K562 (cell line): Measurements from ENCODE around the gene BNIP5. TPM values are rescaled to one million over a fixed set of nuclear protein-coding genes. Genes with fewer than 3 reads are reported as not detected.
A peak's percentile ranks its signal among the peaks of the same experiment; 100 is the strongest.

Experiments
- ATAC-seq: fragments of 200-7000 bp; cut with Tn5 transposase; 3 replicates; pipeline ENCODE4 v1.9.1; 2020; ENCODE audit warnings: moderate library complexity
- BruUV-seq: library from RNA; stranded (reverse); fragments of 400-500 nt; replicated peaks from 2 replicates; lab custom pipeline; 2021; lab: Mats Ljungman, UMichigan
- CTCF ChIA-PET: fragments of 300-600 bp; formaldehyde crosslinking; extraction: SDS; loops from one replicate; lab custom pipeline; 2021; ENCODE audit warnings: low intra/inter-chr PET ratio; lab: Yijun Ruan, JAX
- POLR2A ChIA-PET: fragments of 300-600, 350-650 bp; sonication (Branson Sonifier 250); formaldehyde crosslinking; extraction: SDS; loops from one replicate; lab custom pipeline; 2021; ENCODE audit warnings: antibody characterized with exemption, inconsistent platforms; lab: Yijun Ruan, JAX
- DNase-seq, 4 experiments: peaks; one replicate each; pipeline versions ENCODE4 v3.0.0 to v3.0.0-alpha.2; 2011 to 2018; ENCODE audit warnings: low spot score in 3 of 4, mixed read lengths in 3 of 4; ENCODE audit errors: extremely low read depth in 1 of 4
- FAIRE-seq: peaks from 2 replicates; lab custom pipeline; 2011; peaks lifted over from hg19 to GRCh38; lab: Jason Lieb, UNC
- H2AFZ ChIP-seq: 2 replicates; pipeline ENCODE4 v1.6.0; 2011; ENCODE audit warnings: low read depth, low read length, control low read depth, inconsistent platforms
- H3K27ac ChIP-seq: fragments of 200-600 bp; 3 replicates; pipeline ENCODE4 v1.8.0; 2011; ENCODE audit warnings: low read depth, mild to moderate bottlenecking, control low read depth, inconsistent platforms, low read length, moderate library complexity, mixed read lengths; ENCODE audit errors: extremely low read depth
- H3K27me3 ChIP-seq, 2 experiments: fragments of 300-600 bp in 1 of 2; 2 replicates in 1 of 2; 3 replicates in 1 of 2; pipeline versions ENCODE4 v1.6.0 to v1.8.0; 2011; ENCODE audit warnings: inconsistent platforms in 2 of 2, low read length in 2 of 2, mild to moderate bottlenecking in 1 of 2, mixed read lengths in 1 of 2, moderate library complexity in 1 of 2; ENCODE audit not compliant: control insufficient read depth in 2 of 2, insufficient read depth in 2 of 2
- H3K36me3 ChIP-seq: fragments of 300-600 bp; 3 replicates; pipeline ENCODE4 v1.8.0; 2011; ENCODE audit warnings: mild to moderate bottlenecking, low read length, inconsistent platforms; ENCODE audit not compliant: control insufficient read depth, insufficient read depth
- H3K4me1 ChIP-seq, 2 experiments: fragments of 200-600 bp in 1 of 2; replicated peaks in 1 of 2; 2 replicates in 1 of 2; 3 replicates in 1 of 2; pipeline versions ENCODE4 v1.5.1 to v1.8.0; 2011; ENCODE audit warnings: inconsistent platforms in 2 of 2, low read length in 2 of 2, mild to moderate bottlenecking in 1 of 2, mixed read lengths in 1 of 2, moderate library complexity in 1 of 2; ENCODE audit not compliant: control insufficient read depth in 2 of 2, insufficient read depth in 2 of 2
- H3K4me2 ChIP-seq: 2 replicates; pipeline ENCODE4 v1.6.1; 2011; ENCODE audit warnings: low read length, control low read depth, inconsistent platforms, mixed read lengths; ENCODE audit not compliant: insufficient read depth
- H3K4me3 ChIP-seq: fragments of 200-600 bp; sonication (generic), shearing (Covaris generic); 2 replicates; pipeline ENCODE4 v1.5.1; 2016; ENCODE audit warnings: control low read depth, inconsistent platforms
- H3K79me2 ChIP-seq: fragments of 200-600 bp; 3 replicates; pipeline ENCODE4 v1.8.0; 2011; ENCODE audit warnings: low read length, inconsistent platforms; ENCODE audit not compliant: control insufficient read depth, insufficient read depth
- H3K9ac ChIP-seq, 2 experiments: 2 replicates each; pipeline versions ENCODE4 v1.6.0 to v1.6.1; 2011; ENCODE audit warnings: low read depth in 2 of 2, low read length in 2 of 2, control low read depth in 1 of 2, inconsistent platforms in 1 of 2, mild to moderate bottlenecking in 1 of 2, mixed read lengths in 1 of 2; ENCODE audit not compliant: insufficient read depth in 1 of 2
- H3K9me1 ChIP-seq: one replicate; pipeline ENCODE4 v1.6.0; 2011; ENCODE audit warnings: inconsistent platforms, mild to moderate bottlenecking, low read length, moderate library complexity; ENCODE audit not compliant: control insufficient read depth, insufficient read depth
- H3K9me3 ChIP-seq: replicated peaks from 2 replicates; pipeline ENCODE4 v1.5.1; 2011; ENCODE audit warnings: low read depth, low read length, inconsistent platforms; ENCODE audit not compliant: control insufficient read depth, insufficient read depth
- H4K20me1 ChIP-seq: replicated peaks from 2 replicates; pipeline ENCODE4 v1.6.1; 2011; ENCODE audit warnings: low read length, inconsistent platforms, mixed read lengths; ENCODE audit not compliant: control insufficient read depth, insufficient read depth
- CHD2 ChIP-seq: IDR thresholded peaks from 2 replicates; pipeline ENCODE4 v1.6.1; 2011; ENCODE audit warnings: low read depth, low read length
- DMBX1 ChIP-seq: fragments of 250-450 bp; sonication (Bioruptor Pico); IDR thresholded peaks from 2 replicates; pipeline ENCODE4 v1.8.0; 2022; ENCODE audit warnings: inconsistent platforms, mild to moderate bottlenecking, moderate library complexity, borderline replicate concordance
- HEY1 ChIP-seq: fragments of 250-450 bp; sonication (Bioruptor Pico); IDR thresholded peaks from 2 replicates; pipeline ENCODE4 v1.5.0; 2020; ENCODE audit warnings: mild to moderate bottlenecking, moderate library complexity, borderline replicate concordance
- LEF1 ChIP-seq: fragments of 450-650 bp; IDR thresholded peaks from 2 replicates; pipeline ENCODE4 v1.6.1; 2016; ENCODE audit warnings: mild to moderate bottlenecking
- MXI1 ChIP-seq: IDR thresholded peaks from 2 replicates; pipeline ENCODE4 v1.6.1; 2011; ENCODE audit warnings: low read depth, mild to moderate bottlenecking, improper control_type of control experiment, low read length
- POLR2A ChIP-seq: fragments of 450-650 bp; conservative IDR thresholded peaks from 2 replicates; pipeline ENCODE4 v1.6.1; 2016
- PREB ChIP-seq: sonication (generic); formaldehyde crosslinking; IDR thresholded peaks from 2 replicates; pipeline ENCODE4 v1.8.1; 2023; ENCODE audit warnings: mild to moderate bottlenecking, missing genetic modification reagents
- SMARCA5 ChIP-seq: fragments of 450-650 bp; IDR thresholded peaks from 2 replicates; pipeline ENCODE4 v1.6.1; 2016
- STAT5B ChIP-seq: fragments of 250-450 bp; sonication (Bioruptor Pico); IDR thresholded peaks from 2 replicates; pipeline ENCODE4 v1.8.0; 2021; ENCODE audit warnings: mild to moderate bottlenecking, inconsistent platforms
- ZEB2 ChIP-seq: fragments of 450-650 bp; IDR thresholded peaks from 2 replicates; pipeline ENCODE4 v1.6.1; 2016
- ZNF12 ChIP-seq: sonication (generic); formaldehyde crosslinking; IDR thresholded peaks from 2 replicates; pipeline ENCODE4 v1.4.0; 2020; ENCODE audit warnings: mild to moderate bottlenecking, missing genetic modification reagents
- ZNF165 ChIP-seq: fragments of 250-450 bp; sonication (Bioruptor Pico); IDR thresholded peaks from 2 replicates; pipeline ENCODE4 v1.4.0; 2020; ENCODE audit warnings: borderline replicate concordance
- ZNF197 ChIP-seq: fragments of 200-800 bp; sonication (Bioruptor generic); IDR thresholded peaks from 2 replicates; pipeline ENCODE4 v1.6.1; 2016; ENCODE audit warnings: low read depth, missing genetic modification characterization, missing compliant biosample characterization
- ZNF23 ChIP-seq: fragments of 250-450 bp; sonication (Bioruptor Pico); IDR thresholded peaks from 2 replicates; pipeline ENCODE4 v1.4.0; 2020; ENCODE audit warnings: mild to moderate bottlenecking
- ZNF668 ChIP-seq: fragments of 250-450 bp; sonication (Bioruptor Pico); IDR thresholded peaks from 2 replicates; pipeline ENCODE4 v1.8.0; 2022; ENCODE audit warnings: mild to moderate bottlenecking, inconsistent platforms
- ZNF766 ChIP-seq: fragments of 200-800 bp; sonication (Bioruptor generic); conservative IDR thresholded peaks from 2 replicates; pipeline ENCODE4 v1.6.1; 2016; ENCODE audit warnings: missing genetic modification characterization, missing compliant biosample characterization
- ZZZ3 ChIP-seq: fragments of 450-650 bp; IDR thresholded peaks from 2 replicates; pipeline ENCODE4 v1.6.1; 2016; ENCODE audit warnings: antibody characterized with exemption, mild to moderate bottlenecking, moderate library complexity
- WGBS: fragments of 100-300 bp; shearing (Covaris generic); methylation state at CpG from one replicate; pipeline ENCODE4 v1.1.6; 2016; ENCODE audit warnings: low coverage, mixed read lengths; ENCODE audit not compliant: insufficient coverage; ENCODE audit errors: missing lambda C conversion rate; 5-methylcytosine and 5-hydroxymethylcytosine counted together
- in situ Hi-C: fragments of 300-500 bp; cut with MboI; formaldehyde crosslinking; loops from 4 replicates; pipeline ENCODE4 v1.15.0; 2018; ENCODE audit warnings: inconsistent platforms, mixed read lengths
- intact Hi-C: fragments of 100-400 bp; cut with micrococcal nuclease; formaldehyde crosslinking; loops from 2 replicates; pipeline ENCODE4 v1.14.2; 2022
- polyA plus RNA-seq, 8 experiments: library from polyadenylated mRNA; depleted of rRNA in 4 of 8; stranded (reverse) in 5 of 8; unstranded in 3 of 8; fragments of >200 nt; fragmentation: Nextera tagmentation in 2 of 8; fragmentation: Illumina TruSeq in 1 of 8; extraction: Ambion mirVana in 2 of 8; extraction: Trizol in 1 of 8; gene quantifications; 2 replicates each; pipeline versions ENCODE4 v1.2.1 to v1.2.3, GENCODE V29; 2011 to 2014; ENCODE audit warnings: inconsistent platforms in 1 of 8, missing spikeins in 1 of 8
- total RNA-seq, 7 experiments: library from RNA; depleted of rRNA in 6 of 7; stranded (reverse); fragments of >200 nt in 6 of 7; fragmentation: Illumina TruSeq in 2 of 7; extraction: Trizol in 2 of 7; gene quantifications; 2 replicates each; pipeline versions ENCODE4 v1.2.1 to v1.2.3, GENCODE V29; 2011 to 2021; ENCODE audit warnings: low replicate concordance in 1 of 7
- TF ChIP-seq, protein P1 (sequence below): sonication (generic); formaldehyde crosslinking; IDR thresholded peaks from 2 replicates; pipeline ENCODE4 v1.8.0; 2022; ENCODE audit warnings: mild to moderate bottlenecking, missing genetic modification reagents, borderline replicate concordance

Gene BNIP5
- total and polyA plus RNA-seq, 9 of the 15 experiments (the other 6 are each of a cell fraction or from before 2014, with no cell fraction given), result not detected

DNA sequence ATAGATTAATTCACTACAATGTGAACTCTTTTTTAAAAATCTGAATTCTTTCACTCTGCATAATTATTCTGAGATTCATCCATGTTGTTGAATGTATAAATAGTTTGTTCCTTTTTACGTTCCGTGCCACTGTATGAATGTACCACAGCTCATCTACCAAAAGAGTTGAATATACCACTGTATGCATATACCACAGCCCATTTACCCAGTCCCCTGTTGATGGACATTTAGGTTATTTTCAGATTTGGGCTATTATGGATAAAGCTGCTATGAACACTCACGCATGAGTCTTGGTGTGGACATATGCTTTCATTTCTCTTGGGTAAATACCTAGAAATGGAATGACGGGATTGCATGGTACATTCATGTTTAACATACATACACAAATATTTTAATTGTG is 38.7 kb downstream of the BNIP5 start:
- intact Hi-C loops, result no loop called here
- Histone ChIP-seq H4K20me1 (peaks cover 10% of the 10 kb centered on the region; the same call in 1 of the 2 replicates), H3K9me3 (no peaks in the 10 kb centered on the region), H3K4me1 (no peaks in the 10 kb centered on the region), H3K27ac (no peak overlapping the region), H3K36me3 (no peaks in the 10 kb centered on the region), H3K4me3 (no peak overlapping the region), H3K9me1 (no peaks in the 10 kb centered on the region), H3K27me3 (peaks cover 21 to 61% of the 10 kb centered on the region in 2 experiments), H3K79me2 (no peaks in the 10 kb centered on the region), H3K4me2 (no peak overlapping the region), H3K9ac (no peak overlapping the region), H2AFZ (no peak overlapping the region)
- WGBS, result 22% methylated on average over 4 of the region's 4 CpGs
- ChIA-PET CTCF (no interaction called here), POLR2A (no interaction called here)
- DNase-seq (no peak), FAIRE-seq (peak; percentile 67), ATAC-seq (no peak)
- no TSS peak for BruUV-seq
- TF ChIP-seq SMARCA5, result no peak
- TF ChIP-seq DMBX1 (CRISPR knock-in tag), result no peak
- no peak for TF ChIP-seq ZNF668
- no peak for TF ChIP-seq ZNF12
- no peak for TF ChIP-seq ZEB2
- TF ChIP-seq POLR2A, result no peak
- no peak for TF ChIP-seq ZNF165 (CRISPR knock-in tag)
- TF ChIP-seq PREB (CRISPR knock-in tag), result no peak
- no peak for TF ChIP-seq ZNF766 (CRISPR knock-in tag)
- TF ChIP-seq ZZZ3, result no peak
- TF ChIP-seq, protein P1, sequence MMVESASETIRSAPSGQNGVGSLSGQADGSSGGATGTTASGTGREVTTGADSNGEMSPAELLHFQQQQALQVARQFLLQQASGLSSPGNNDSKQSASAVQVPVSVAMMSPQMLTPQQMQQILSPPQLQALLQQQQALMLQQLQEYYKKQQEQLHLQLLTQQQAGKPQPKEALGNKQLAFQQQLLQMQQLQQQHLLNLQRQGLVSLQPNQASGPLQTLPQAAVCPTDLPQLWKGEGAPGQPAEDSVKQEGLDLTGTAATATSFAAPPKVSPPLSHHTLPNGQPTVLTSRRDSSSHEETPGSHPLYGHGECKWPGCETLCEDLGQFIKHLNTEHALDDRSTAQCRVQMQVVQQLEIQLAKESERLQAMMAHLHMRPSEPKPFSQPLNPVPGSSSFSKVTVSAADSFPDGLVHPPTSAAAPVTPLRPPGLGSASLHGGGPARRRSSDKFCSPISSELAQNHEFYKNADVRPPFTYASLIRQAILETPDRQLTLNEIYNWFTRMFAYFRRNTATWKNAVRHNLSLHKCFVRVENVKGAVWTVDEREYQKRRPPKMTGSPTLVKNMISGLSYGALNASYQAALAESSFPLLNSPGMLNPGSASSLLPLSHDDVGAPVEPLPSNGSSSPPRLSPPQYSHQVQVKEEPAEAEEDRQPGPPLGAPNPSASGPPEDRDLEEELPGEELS, result no peak
- TF ChIP-seq HEY1 (CRISPR knock-in tag), result no peak
- no peak for TF ChIP-seq STAT5B (CRISPR knock-in tag)
- no peak for TF ChIP-seq ZNF197 (CRISPR knock-in tag)
- no peak for TF ChIP-seq ZNF23 (CRISPR knock-in tag)
- TF ChIP-seq LEF1, result no peak
- TF ChIP-seq MXI1, result no peak
- TF ChIP-seq CHD2, result no peak
- in situ Hi-C loops, result no loop called here
